PFSK-1 (cell line): ENCODE data around the gene CALD1.

Source experiments
- FOXP2 ChIP-seq: optimal IDR thresholded peaks from 2 replicates; pipeline ENCODE3; 2011; ENCODE audit warnings: borderline replicate concordance, control low read depth, inconsistent platforms; ENCODE audit not compliant: insufficient read depth; ENCODE audit errors: extremely low read length, extremely low read depth
- POLR2AphosphoS5 ChIP-seq: IDR thresholded peaks from 2 replicates; pipeline ENCODE4 v1.6.1; 2012; ENCODE audit warnings: low read depth, mild to moderate bottlenecking, control low read depth, low read length, moderate library complexity
- REST ChIP-seq, 2 experiments: IDR thresholded peaks; 2 replicates each; pipeline versions ENCODE4 v1.6.1 to v1.8.0; 2011 to 2012; ENCODE audit warnings: low read depth in 2 of 2, low read length in 2 of 2, control low read depth in 1 of 2, inconsistent platforms in 1 of 2, mild to moderate bottlenecking in 1 of 2, moderate library complexity in 1 of 2; ENCODE audit not compliant: insufficient read depth in 1 of 2
- SIN3A ChIP-seq: IDR thresholded peaks from 2 replicates; pipeline ENCODE4 v1.6.1; 2012; ENCODE audit warnings: mild to moderate bottlenecking, low read length, moderate library complexity, borderline replicate concordance; ENCODE audit not compliant: insufficient read depth
- TAF1 ChIP-seq: IDR thresholded peaks from 2 replicates; pipeline ENCODE4 v1.6.1; 2012; ENCODE audit warnings: low read length, control low read depth, borderline replicate concordance; ENCODE audit not compliant: insufficient read depth

CALD1 gene

DNA sequence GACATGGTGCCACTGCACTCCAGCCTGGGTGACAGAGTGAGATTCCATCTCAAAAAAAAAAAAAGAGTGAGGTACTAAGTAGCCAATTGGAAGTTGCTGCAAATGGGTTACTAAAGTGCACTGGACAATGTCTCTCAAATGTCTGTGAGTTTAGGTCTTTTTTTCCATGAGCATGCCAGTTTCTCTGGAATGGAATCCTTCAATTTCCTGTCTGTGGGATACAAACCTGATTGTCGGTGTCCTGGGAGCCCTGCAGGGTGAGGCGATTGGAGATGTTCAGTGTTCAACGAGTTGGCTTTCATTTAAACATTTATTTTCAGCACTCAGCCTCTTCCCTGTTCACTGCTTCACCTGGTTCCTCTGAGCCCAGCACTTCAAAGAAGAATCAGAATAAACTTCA lies 5.3 kb upstream of the CALD1 start:
- TF ChIP-seq REST (IDR thresholded peaks at IDR 0.05; ENCODE audit: insufficient read depth in 1 of 2, low read depth in 2 of 2, low read length in 2 of 2) (no peak), SIN3A (no peak), FOXP2 (no peak), POLR2AphosphoS5 (no peak), TAF1 (no peak)

GRCh38 chr7:134777470-134777869 lies 2.0 kb upstream of the CALD1 start:
- TF ChIP-seq TAF1 (no peak), FOXP2 (no peak), SIN3A (no peak), POLR2AphosphoS5 (no peak), REST (IDR thresholded peaks at IDR 0.05; ENCODE audit: insufficient read depth in 1 of 2, low read depth in 2 of 2, low read length in 2 of 2) (no peak)

- no peak for TF ChIP-seq REST (IDR thresholded peaks at IDR 0.05; ENCODE audit: insufficient read depth in 1 of 2, low read depth in 2 of 2, low read length in 2 of 2)
- TF ChIP-seq SIN3A: no peak
- TF ChIP-seq FOXP2: no peak
- no peak for TF ChIP-seq TAF1
- no peak for TF ChIP-seq POLR2AphosphoS5
Measured at GRCh38 chr7:134777908-134778580, 1.4 kb upstream of the CALD1 start.

GRCh38 chr7:134779741-134780065 lies 269 bp downstream of the CALD1 start:
- no peak for TF ChIP-seq TAF1
- TF ChIP-seq FOXP2: no peak
- no peak for TF ChIP-seq REST (IDR thresholded peaks at IDR 0.05; ENCODE audit: insufficient read depth in 1 of 2, low read depth in 2 of 2, low read length in 2 of 2)
- TF ChIP-seq POLR2AphosphoS5: no peak
